HepG2 (cell line): ENCODE results near the gene ARAP1. TPM values are rescaled to one million over a fixed set of nuclear protein-coding genes. Genes with fewer than 3 reads are reported as not detected.

Experiments used
- ELF4 ChIP-seq: sonication (generic); formaldehyde crosslinking; IDR thresholded peaks from 2 replicates; pipeline ENCODE4 v1.5.0; 2020; ENCODE audit warnings: missing genetic modification reagents, mild to moderate bottlenecking, moderate library complexity, borderline replicate concordance
- FOSL2 ChIP-seq: sonication (generic); formaldehyde crosslinking; IDR thresholded peaks from 2 replicates; pipeline ENCODE4 v1.4.0; 2020; ENCODE audit warnings: missing genetic modification reagents
- HOXA5 ChIP-seq: sonication (generic); formaldehyde crosslinking; IDR thresholded peaks from 2 replicates; pipeline ENCODE4 v1.4.0; 2020; ENCODE audit warnings: missing genetic modification reagents
- KDM2A ChIP-seq: sonication (generic); formaldehyde crosslinking; IDR thresholded peaks from 2 replicates; pipeline ENCODE4 v1.4.0; 2020; ENCODE audit warnings: low read depth, missing genetic modification reagents, borderline replicate concordance
- MXD3 ChIP-seq: IDR thresholded peaks from 2 replicates; pipeline ENCODE4 v1.6.1; 2016; ENCODE audit warnings: mild to moderate bottlenecking, missing biosample characterization, missing genetic modification reagents
- PRPF4 ChIP-seq: fragments of 200-400 bp; formaldehyde crosslinking; IDR thresholded peaks from 2 replicates; pipeline ENCODE4 v1.6.1; 2016; ENCODE audit warnings: low read length, low read depth; ENCODE audit not compliant: poor library complexity, severe bottlenecking
- REL ChIP-seq: sonication (generic); formaldehyde crosslinking; conservative IDR thresholded peaks from 2 replicates; pipeline ENCODE4 v1.8.0; 2022; ENCODE audit warnings: mild to moderate bottlenecking, missing genetic modification reagents, moderate library complexity
- TOPORS ChIP-seq: sonication (generic); formaldehyde crosslinking; IDR thresholded peaks from 2 replicates; pipeline ENCODE4 v1.8.0; 2023; ENCODE audit warnings: mild to moderate bottlenecking, missing genetic modification reagents
- ZFP41 ChIP-seq: sonication (generic); formaldehyde crosslinking; IDR thresholded peaks from 2 replicates; pipeline ENCODE4 v1.4.0; 2020; ENCODE audit warnings: mild to moderate bottlenecking, missing genetic modification reagents, borderline replicate concordance
- ZFP90 ChIP-seq: sonication (generic); formaldehyde crosslinking; IDR thresholded peaks from 2 replicates; pipeline ENCODE4 v1.8.0; 2022; ENCODE audit warnings: missing genetic modification reagents, mild to moderate bottlenecking, inconsistent platforms, borderline replicate concordance
- ZNF232 ChIP-seq: sonication (generic); formaldehyde crosslinking; IDR thresholded peaks from 2 replicates; pipeline ENCODE4 v1.4.0; 2020; ENCODE audit warnings: missing genetic modification reagents, borderline replicate concordance
- ZNF331 ChIP-seq: sonication (generic); formaldehyde crosslinking; IDR thresholded peaks from 2 replicates; pipeline ENCODE4 v1.4.0; 2020; ENCODE audit warnings: missing genetic modification reagents
- ZNF446 ChIP-seq: sonication (generic); formaldehyde crosslinking; IDR thresholded peaks from 2 replicates; pipeline ENCODE4 v1.5.0; 2020; ENCODE audit warnings: mild to moderate bottlenecking, missing genetic modification reagents
- ZNF792 ChIP-seq: IDR thresholded peaks from 2 replicates; pipeline ENCODE4 v1.6.1; 2016
- ZNF891 ChIP-seq: sonication (generic); formaldehyde crosslinking; IDR thresholded peaks from 2 replicates; pipeline ENCODE4 v1.5.0; 2020; ENCODE audit warnings: mild to moderate bottlenecking, missing genetic modification reagents
- ZSCAN21 ChIP-seq: sonication (generic); formaldehyde crosslinking; IDR thresholded peaks from 2 replicates; pipeline ENCODE4 v1.8.0; 2022; ENCODE audit warnings: mild to moderate bottlenecking, missing genetic modification reagents, moderate library complexity, borderline replicate concordance
- polyA plus RNA-seq, 8 experiments: library from polyadenylated mRNA; depleted of rRNA in 3 of 8; stranded (reverse) in 7 of 8; unstranded in 1 of 8; fragments of >200 nt; fragmentation: Illumina TruSeq in 4 of 8; extraction: Trizol in 4 of 8; gene quantifications; 2 replicates each; pipeline versions ENCODE4 v1.2.1 to v1.2.3, GENCODE V29; 2011 to 2016; ENCODE audit warnings: low read depth in 4 of 8, missing spikeins in 1 of 8, mixed read lengths in 1 of 8; ENCODE audit not compliant: insufficient read depth in 1 of 8
- total RNA-seq, 5 experiments: library from RNA; depleted of rRNA; stranded (reverse); fragments of >200 nt; fragmentation: Illumina TruSeq; extraction: Trizol; gene quantifications; 2 replicates each; pipeline ENCODE4 v1.2.3, GENCODE V29; 2016; ENCODE audit warnings: low read depth in 1 of 5
- TF ChIP-seq, protein P1 (sequence below): sonication (generic); formaldehyde crosslinking; IDR thresholded peaks from 2 replicates; pipeline ENCODE4 v1.5.0; 2020; ENCODE audit warnings: mild to moderate bottlenecking, missing genetic modification reagents, borderline replicate concordance
- TF ChIP-seq, protein P2 (sequence below): sonication (generic); formaldehyde crosslinking; IDR thresholded peaks from 2 replicates; pipeline ENCODE4 v1.4.0; 2020; ENCODE audit warnings: missing genetic modification reagents

ARAP1 gene
- total and polyA plus RNA-seq, 2 of the 13 experiments (the other 11 are each of a cell fraction or from before 2014, with no cell fraction given), result 43.2 to 55.5 TPM

DNA sequence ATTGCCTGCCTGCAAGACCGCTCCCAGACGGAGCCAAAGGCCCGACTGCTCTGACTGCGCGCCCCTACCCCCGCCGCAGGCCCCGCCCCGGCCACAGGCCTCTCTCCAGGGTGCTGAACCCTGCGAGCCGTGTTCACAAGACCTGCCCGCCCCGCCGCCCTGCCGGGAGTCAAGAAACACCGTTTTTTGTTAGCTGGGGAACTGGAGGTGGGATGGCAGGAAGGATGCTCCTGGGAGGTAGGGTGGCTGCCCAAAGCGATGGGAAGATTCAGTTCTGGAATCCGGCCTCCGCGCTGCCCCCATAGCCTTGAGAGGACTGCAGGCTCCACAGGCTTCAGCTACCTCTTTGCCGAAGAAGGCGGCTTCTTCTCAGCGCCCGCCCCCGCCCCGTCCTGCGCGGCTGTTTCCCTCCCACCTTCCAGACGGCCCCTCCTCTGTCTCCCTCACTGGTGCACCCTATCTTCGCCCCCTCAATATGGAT, 75.3 kb downstream of the ARAP1 start (continued):
- TF ChIP-seq, protein P1, sequence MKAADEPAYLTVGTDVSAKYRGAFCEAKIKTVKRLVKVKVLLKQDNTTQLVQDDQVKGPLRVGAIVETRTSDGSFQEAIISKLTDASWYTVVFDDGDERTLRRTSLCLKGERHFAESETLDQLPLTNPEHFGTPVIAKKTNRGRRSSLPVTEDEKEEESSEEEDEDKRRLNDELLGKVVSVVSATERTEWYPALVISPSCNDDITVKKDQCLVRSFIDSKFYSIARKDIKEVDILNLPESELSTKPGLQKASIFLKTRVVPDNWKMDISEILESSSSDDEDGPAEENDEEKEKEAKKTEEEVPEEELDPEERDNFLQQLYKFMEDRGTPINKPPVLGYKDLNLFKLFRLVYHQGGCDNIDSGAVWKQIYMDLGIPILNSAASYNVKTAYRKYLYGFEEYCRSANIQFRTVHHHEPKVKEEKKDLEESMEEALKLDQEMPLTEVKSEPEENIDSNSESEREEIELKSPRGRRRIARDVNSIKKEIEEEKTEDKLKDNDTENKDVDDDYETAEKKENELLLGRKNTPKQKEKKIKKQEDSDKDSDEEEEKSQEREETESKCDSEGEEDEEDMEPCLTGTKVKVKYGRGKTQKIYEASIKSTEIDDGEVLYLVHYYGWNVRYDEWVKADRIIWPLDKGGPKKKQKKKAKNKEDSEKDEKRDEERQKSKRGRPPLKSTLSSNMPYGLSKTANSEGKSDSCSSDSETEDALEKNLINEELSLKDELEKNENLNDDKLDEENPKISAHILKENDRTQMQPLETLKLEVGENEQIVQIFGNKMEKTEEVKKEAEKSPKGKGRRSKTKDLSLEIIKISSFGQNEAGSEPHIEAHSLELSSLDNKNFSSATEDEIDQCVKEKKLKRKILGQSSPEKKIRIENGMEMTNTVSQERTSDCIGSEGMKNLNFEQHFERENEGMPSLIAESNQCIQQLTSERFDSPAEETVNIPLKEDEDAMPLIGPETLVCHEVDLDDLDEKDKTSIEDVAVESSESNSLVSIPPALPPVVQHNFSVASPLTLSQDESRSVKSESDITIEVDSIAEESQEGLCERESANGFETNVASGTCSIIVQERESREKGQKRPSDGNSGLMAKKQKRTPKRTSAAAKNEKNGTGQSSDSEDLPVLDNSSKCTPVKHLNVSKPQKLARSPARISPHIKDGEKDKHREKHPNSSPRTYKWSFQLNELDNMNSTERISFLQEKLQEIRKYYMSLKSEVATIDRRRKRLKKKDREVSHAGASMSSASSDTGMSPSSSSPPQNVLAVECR (CRISPR knock-in tag), result 0 out of 2 replicates have a peak, but pooled peaks have one; percentile 30
- TF ChIP-seq ZFP90 (CRISPR knock-in tag) (0 out of 2 replicates have a peak, but pooled peaks have one; percentile 50), PRPF4 (no peak), FOSL2 (CRISPR knock-in tag) (0 out of 2 replicates have a peak, but pooled peaks have one; percentile 16), ZNF446 (CRISPR knock-in tag) (no peak), ZNF232 (CRISPR knock-in tag) (peak; percentile 69; the same call in 1 of the 2 replicates), ZNF891 (CRISPR knock-in tag) (0 out of 2 replicates have a peak, but pooled peaks have one; percentile 42), ELF4 (CRISPR knock-in tag) (no peak), ZSCAN21 (peak; percentile 45; the same call in 1 of the 2 replicates), TOPORS (CRISPR knock-in tag) (0 out of 2 replicates have a peak, but pooled peaks have one; percentile 34), HOXA5 (peak; percentile 78), ZNF331 (CRISPR knock-in tag) (peak; percentile 41; the same call in 1 of the 2 replicates), MXD3 (CRISPR knock-in tag) (peak; percentile 41; the same call in 1 of the 2 replicates), REL (CRISPR knock-in tag) (no peak), ZNF792 (CRISPR knock-in tag) (0 out of 2 replicates have a peak, but pooled peaks have one; percentile 29), ZFP41 (no peak), KDM2A (CRISPR knock-in tag) (peak; percentile 88)
- TF ChIP-seq, protein P2, sequence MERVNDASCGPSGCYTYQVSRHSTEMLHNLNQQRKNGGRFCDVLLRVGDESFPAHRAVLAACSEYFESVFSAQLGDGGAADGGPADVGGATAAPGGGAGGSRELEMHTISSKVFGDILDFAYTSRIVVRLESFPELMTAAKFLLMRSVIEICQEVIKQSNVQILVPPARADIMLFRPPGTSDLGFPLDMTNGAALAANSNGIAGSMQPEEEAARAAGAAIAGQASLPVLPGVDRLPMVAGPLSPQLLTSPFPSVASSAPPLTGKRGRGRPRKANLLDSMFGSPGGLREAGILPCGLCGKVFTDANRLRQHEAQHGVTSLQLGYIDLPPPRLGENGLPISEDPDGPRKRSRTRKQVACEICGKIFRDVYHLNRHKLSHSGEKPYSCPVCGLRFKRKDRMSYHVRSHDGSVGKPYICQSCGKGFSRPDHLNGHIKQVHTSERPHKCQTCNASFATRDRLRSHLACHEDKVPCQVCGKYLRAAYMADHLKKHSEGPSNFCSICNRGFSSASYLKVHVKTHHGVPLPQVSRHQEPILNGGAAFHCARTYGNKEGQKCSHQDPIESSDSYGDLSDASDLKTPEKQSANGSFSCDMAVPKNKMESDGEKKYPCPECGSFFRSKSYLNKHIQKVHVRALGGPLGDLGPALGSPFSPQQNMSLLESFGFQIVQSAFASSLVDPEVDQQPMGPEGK (CRISPR knock-in tag), result peak; percentile 38; the same call in 1 of the 2 replicates
